IMR-90 (cell line): ENCODE data around the gene N4BP2.

Source experiments
- CEBPB ChIP-seq: IDR thresholded peaks from 2 replicates; pipeline ENCODE4 v1.6.1; 2012; ENCODE audit warnings: low read depth, low read length, improper control_type of control experiment
- CTCF ChIP-seq: conservative IDR thresholded peaks from 2 replicates; pipeline ENCODE4 v1.5.1; 2012; ENCODE audit warnings: mild to moderate bottlenecking, low read depth, low read length, improper control_type of control experiment
- MAFK ChIP-seq: IDR thresholded peaks from 2 replicates; pipeline ENCODE4 v1.6.1; 2012; ENCODE audit warnings: low read depth, low read length, improper control_type of control experiment
- MAZ ChIP-seq: IDR thresholded peaks from 2 replicates; pipeline ENCODE4 v1.6.1; 2012; ENCODE audit warnings: low read depth, mild to moderate bottlenecking, low read length, improper control_type of control experiment, moderate library complexity, borderline replicate concordance
- POLR2A ChIP-seq: IDR thresholded peaks from 2 replicates; pipeline ENCODE4 v1.6.1; 2012; ENCODE audit warnings: mild to moderate bottlenecking, low read depth, low read length
- RAD21 ChIP-seq: IDR thresholded peaks from 2 replicates; pipeline ENCODE4 v1.6.1; 2012; ENCODE audit warnings: low read length, improper control_type of control experiment
- RCOR1 ChIP-seq: IDR thresholded peaks from 2 replicates; pipeline ENCODE4 v1.6.1; 2012; ENCODE audit warnings: mild to moderate bottlenecking, low read length, improper control_type of control experiment; ENCODE audit not compliant: insufficient replicate concordance
- RFX5 ChIP-seq: IDR thresholded peaks from 2 replicates; pipeline ENCODE4 v1.8.0; 2012; ENCODE audit warnings: low read depth, mild to moderate bottlenecking, low read length, moderate library complexity
- SMC3 ChIP-seq: fragments of 150-350 bp; IDR thresholded peaks from 2 replicates; pipeline ENCODE4 v1.6.1; 2016; ENCODE audit warnings: low read depth, mild to moderate bottlenecking, antibody characterized with exemption, low read length, moderate library complexity
- USF2 ChIP-seq: fragments of 150-350 bp; IDR thresholded peaks from 2 replicates; pipeline ENCODE4 v1.6.1; 2017; ENCODE audit warnings: mild to moderate bottlenecking, antibody characterized with exemption, low read length, low read depth

GRCh38 chr4:40058854-40059253 is 2.2 kb downstream of the N4BP2 start:
- TF ChIP-seq CTCF = no peak
- TF ChIP-seq RAD21 = no peak
- no peak for TF ChIP-seq POLR2A
- TF ChIP-seq USF2 = no peak
- TF ChIP-seq CEBPB = no peak
- TF ChIP-seq SMC3 = no peak
- TF ChIP-seq RCOR1 = no peak
- TF ChIP-seq RFX5 = no peak
- TF ChIP-seq MAZ = no peak
- no peak for TF ChIP-seq MAFK
